ENCODE measurements around the gene RHOV. TPM values are rescaled to one million over a fixed set of nuclear protein-coding genes. Genes with fewer than 3 reads are reported as not detected.
"Not testable (repeated sequence)": the region's sequence is repeated elsewhere in the genome, so short reads cannot be mapped to it uniquely, and the experiment has no call there.

The RHOV gene
- total RNA-seq, 1 experiment from 2014 or later, result 2.0 TPM

GRCh38 chr15:40871749-40872617 is 2.1 kb downstream of the RHOV start:
- Histone ChIP-seq H3K4me3 (ENCODE audit: insufficient read depth, low read depth, low read length) (no peak overlapping the region), H3K36me3 (replicated peaks; ENCODE audit: control insufficient read depth, insufficient read depth, low read length) (no peaks in the 10 kb centered on the region), H3K27me3 (ENCODE audit: control insufficient read depth, insufficient read depth, low read length) (peaks cover 10% of the 10 kb centered on the region; the same call in 1 of the 2 replicates)
- DNase-seq, result peak; percentile 84

GRCh38 chr15:40870716-40871115 is 3.3 kb downstream of the RHOV start:
- DNase-seq, result peak; percentile 45
- Histone ChIP-seq H3K4me3 (ENCODE audit: insufficient read depth, low read depth, low read length) (no peak overlapping the region), H3K36me3 (replicated peaks; ENCODE audit: control insufficient read depth, insufficient read depth, low read length) (no peaks in the 10 kb centered on the region), H3K27me3 (ENCODE audit: control insufficient read depth, insufficient read depth, low read length) (peaks cover 10% of the 10 kb centered on the region; the same call in 1 of the 2 replicates)

- Histone ChIP-seq H3K4me3 (ENCODE audit: insufficient read depth, low read depth, low read length) (no peak overlapping the region), H3K27me3 (ENCODE audit: control insufficient read depth, insufficient read depth, low read length) (peaks cover 10% of the 10 kb centered on the region; the same call in 1 of the 2 replicates), H3K36me3 (replicated peaks; ENCODE audit: control insufficient read depth, insufficient read depth, low read length) (no peaks in the 10 kb centered on the region)
- no peak for DNase-seq
Observed at GRCh38 chr15:40869686-40870085, 4.3 kb downstream of the RHOV start.

GRCh38 chr15:40867199-40867598 is 6.8 kb downstream of the RHOV start:
- DNase-seq, result no peak
- no peaks in the 10 kb centered on the region for H3K36me3 ChIP-seq (replicated peaks; ENCODE audit: control insufficient read depth, insufficient read depth, low read length)
- H3K4me3 ChIP-seq (ENCODE audit: insufficient read depth, low read depth, low read length), result no peak overlapping the region
- H3K27me3 ChIP-seq (ENCODE audit: control insufficient read depth, insufficient read depth, low read length), result no peaks in the 10 kb centered on the region; the same call in 1 of the 2 replicates

- Histone ChIP-seq H3K27me3 (ENCODE audit: control insufficient read depth, insufficient read depth, low read length) (no peaks in the 10 kb centered on the region; the same call in 1 of the 2 replicates), H3K36me3 (replicated peaks; ENCODE audit: control insufficient read depth, insufficient read depth, low read length) (no peaks in the 10 kb centered on the region), H3K4me3 (ENCODE audit: insufficient read depth, low read depth, low read length) (no peak overlapping the region)
- no peak for DNase-seq
Observed at GRCh38 chr15:40863660-40864270, 10.3 kb downstream of the RHOV start.

GRCh38 chr15:40861147-40861546 is 12.9 kb downstream of the RHOV start:
- not testable (repeated sequence) for H3K4me3 ChIP-seq (ENCODE audit: insufficient read depth, low read depth, low read length); DNase-seq; H3K36me3 ChIP-seq (replicated peaks; ENCODE audit: control insufficient read depth, insufficient read depth, low read length); H3K27me3 ChIP-seq (ENCODE audit: control insufficient read depth, insufficient read depth, low read length)

GRCh38 chr15:40859206-40859851 is 14.7 kb downstream of the RHOV start:
- Histone ChIP-seq H3K36me3 (replicated peaks; ENCODE audit: control insufficient read depth, insufficient read depth, low read length) (peaks cover 22% of the 10 kb centered on the region), H3K27me3 (ENCODE audit: control insufficient read depth, insufficient read depth, low read length) (no peaks in the 10 kb centered on the region; the same call in 1 of the 2 replicates), H3K4me3 (ENCODE audit: insufficient read depth, low read depth, low read length) (no peak overlapping the region)
- DNase-seq, result peak; percentile 89

- Histone ChIP-seq H3K27me3 (ENCODE audit: control insufficient read depth, insufficient read depth, low read length) (no peaks in the 10 kb centered on the region), H3K36me3 (replicated peaks; ENCODE audit: control insufficient read depth, insufficient read depth, low read length) (peaks cover 24% of the 10 kb centered on the region), H3K4me3 (ENCODE audit: insufficient read depth, low read depth, low read length) (no peak overlapping the region)
- no peak for DNase-seq
Observed at GRCh38 chr15:40858706-40859105, 15.3 kb downstream of the RHOV start.

GRCh38 chr15:40857601-40858341 is 16.3 kb downstream of the RHOV start:
- DNase-seq, result peak; percentile 91

GRCh38 chr15:40856746-40857145 is 17.3 kb downstream of the RHOV start:
- no peak for DNase-seq

More at GRCh38 chr15:40857601-40858341, 16.3 kb downstream of the RHOV start:
- Histone ChIP-seq H3K27me3 (ENCODE audit: control insufficient read depth, insufficient read depth, low read length) (no peaks in the 10 kb centered on the region), H3K36me3 (replicated peaks; ENCODE audit: control insufficient read depth, insufficient read depth, low read length) (peaks cover 31% of the 10 kb centered on the region), H3K4me3 (ENCODE audit: insufficient read depth, low read depth, low read length) (no peak overlapping the region)

GRCh38 chr15:40855706-40856234 is 18.3 kb downstream of the RHOV start:
- peak; percentile 29 for DNase-seq
- peaks cover 34% of the 10 kb centered on the region for H3K36me3 ChIP-seq (replicated peaks; ENCODE audit: control insufficient read depth, insufficient read depth, low read length)
- no peaks in the 10 kb centered on the region for H3K27me3 ChIP-seq (ENCODE audit: control insufficient read depth, insufficient read depth, low read length)
- no peak overlapping the region for H3K4me3 ChIP-seq (ENCODE audit: insufficient read depth, low read depth, low read length)

More at GRCh38 chr15:40856746-40857145, 17.3 kb downstream of the RHOV start:
- Histone ChIP-seq H3K27me3 (ENCODE audit: control insufficient read depth, insufficient read depth, low read length) (no peaks in the 10 kb centered on the region), H3K36me3 (replicated peaks; ENCODE audit: control insufficient read depth, insufficient read depth, low read length) (peaks cover 34% of the 10 kb centered on the region), H3K4me3 (ENCODE audit: insufficient read depth, low read depth, low read length) (no peak overlapping the region)

- peaks cover 39% of the 10 kb centered on the region for H3K36me3 ChIP-seq (replicated peaks; ENCODE audit: control insufficient read depth, insufficient read depth, low read length)
- DNase-seq, result no peak
- H3K27me3 ChIP-seq (ENCODE audit: control insufficient read depth, insufficient read depth, low read length), result no peaks in the 10 kb centered on the region
- no peak overlapping the region for H3K4me3 ChIP-seq (ENCODE audit: insufficient read depth, low read depth, low read length)
Observed at GRCh38 chr15:40854161-40854560, 19.9 kb downstream of the RHOV start.

GRCh38 chr15:40853241-40853890 is 20.7 kb downstream of the RHOV start:
- H3K27me3 ChIP-seq (ENCODE audit: control insufficient read depth, insufficient read depth, low read length), result no peaks in the 10 kb centered on the region
- peaks cover 39% of the 10 kb centered on the region for H3K36me3 ChIP-seq (replicated peaks; ENCODE audit: control insufficient read depth, insufficient read depth, low read length)
- DNase-seq, result no peak
- no peak overlapping the region for H3K4me3 ChIP-seq (ENCODE audit: insufficient read depth, low read depth, low read length)
